K562 (cell line): Measurements from ENCODE around the gene RUNX3. TPM values are rescaled to one million over a fixed set of nuclear protein-coding genes. Genes with fewer than 3 reads are reported as not detected.

Source experiments
- ARID4B ChIP-seq: sonication (generic); formaldehyde crosslinking; IDR thresholded peaks from 2 replicates; pipeline ENCODE4 v1.8.0; 2022; ENCODE audit warnings: mild to moderate bottlenecking, missing genetic modification reagents
- CSDE1 ChIP-seq, 2 experiments: fragments of 450-650 bp; IDR thresholded peaks; 2 replicates each; pipeline ENCODE4 v1.6.1; 2016; ENCODE audit warnings: mild to moderate bottlenecking in 1 of 2
- DPF2 ChIP-seq: fragments of 450-650 bp; IDR thresholded peaks from 2 replicates; pipeline ENCODE4 v1.6.1; 2016
- EP400 ChIP-seq: fragments of 450-650 bp; IDR thresholded peaks from 2 replicates; pipeline ENCODE4 v1.6.1; 2017; ENCODE audit warnings: antibody characterized with exemption, mild to moderate bottlenecking, moderate library complexity
- GATA2 ChIP-seq: sonication (generic); formaldehyde crosslinking; IDR thresholded peaks from 2 replicates; pipeline ENCODE4 v1.4.0; 2020; ENCODE audit warnings: mild to moderate bottlenecking, missing genetic modification reagents
- GTF2E2 ChIP-seq: fragments of 200-800 bp; sonication (Bioruptor generic); IDR thresholded peaks from 2 replicates; pipeline ENCODE4 v1.6.1; 2016; ENCODE audit warnings: missing genetic modification characterization, missing compliant biosample characterization
- HCFC1 ChIP-seq: IDR thresholded peaks from 2 replicates; pipeline ENCODE4 v1.6.1; 2012; ENCODE audit warnings: low read depth, low read length, improper control_type of control experiment
- MAZ ChIP-seq, 2 experiments: fragments of 450-650 bp in 1 of 2; sonication (generic) in 1 of 2; formaldehyde crosslinking; IDR thresholded peaks in 1 of 2; conservative IDR thresholded peaks in 1 of 2; 2 replicates each; pipeline versions ENCODE4 v1.4.0 to v1.5.0; 2020; ENCODE audit warnings: mild to moderate bottlenecking in 1 of 2, missing genetic modification reagents in 1 of 2
- MECOM ChIP-seq: fragments of 250-450 bp; sonication (Bioruptor Pico); IDR thresholded peaks from 2 replicates; pipeline ENCODE4 v1.8.0; 2022; ENCODE audit warnings: inconsistent platforms
- MEIS2 ChIP-seq: fragments of 450-650 bp; IDR thresholded peaks from 2 replicates; pipeline ENCODE4 v1.6.1; 2014; ENCODE audit warnings: mild to moderate bottlenecking; ENCODE audit not compliant: partially characterized antibody
- RBM14 ChIP-seq: fragments of 200-400 bp; formaldehyde crosslinking; IDR thresholded peaks from 2 replicates; pipeline ENCODE4 v1.6.1; 2018; ENCODE audit warnings: low read depth, mild to moderate bottlenecking, low read length, moderate library complexity, borderline replicate concordance; ENCODE audit not compliant: insufficient read depth
- SMAD1 ChIP-seq: fragments of 150-350 bp; IDR thresholded peaks from 2 replicates; pipeline ENCODE4 v1.6.1; 2014; ENCODE audit warnings: low read length, low read depth; ENCODE audit not compliant: partially characterized antibody
- TOE1 ChIP-seq, 2 experiments: fragments of 450-650 bp in 1 of 2; sonication (generic) in 1 of 2; formaldehyde crosslinking in 1 of 2; IDR thresholded peaks; 2 replicates each; pipeline versions ENCODE4 v1.7.1 to v1.8.0; 2016 to 2022; ENCODE audit warnings: borderline replicate concordance in 2 of 2, mild to moderate bottlenecking in 2 of 2, antibody characterized with exemption in 1 of 2, inconsistent platforms in 1 of 2, low read depth in 1 of 2, missing genetic modification reagents in 1 of 2, moderate library complexity in 1 of 2
- TSC22D4 ChIP-seq: fragments of 450-650 bp; IDR thresholded peaks from 2 replicates; pipeline ENCODE4 v1.6.1; 2016; ENCODE audit warnings: missing genetic modification characterization, missing biosample characterization, control low read depth
- VEZF1 ChIP-seq: fragments of 200-800 bp; sonication (Bioruptor generic); IDR thresholded peaks from 2 replicates; pipeline ENCODE4 v1.6.1; 2017; ENCODE audit warnings: missing genetic modification characterization, missing compliant biosample characterization
- ZBTB17 ChIP-seq: fragments of 450-650 bp; formaldehyde crosslinking; IDR thresholded peaks from 2 replicates; pipeline ENCODE4 v1.4.0; 2020; ENCODE audit warnings: mild to moderate bottlenecking
- ZBTB2 ChIP-seq: fragments of 450-650 bp; IDR thresholded peaks from 2 replicates; pipeline ENCODE4 v1.6.1; 2016; ENCODE audit warnings: antibody characterized with exemption
- ZNF175 ChIP-seq: fragments of 200-800 bp; sonication (Bioruptor generic); IDR thresholded peaks from 2 replicates; pipeline ENCODE4 v1.6.1; 2016; ENCODE audit warnings: low read depth, mild to moderate bottlenecking, missing genetic modification characterization, missing compliant biosample characterization
- ZNF239 ChIP-seq: fragments of 250-450 bp; sonication (Bioruptor Pico); IDR thresholded peaks from 2 replicates; pipeline ENCODE4 v1.4.0; 2020; ENCODE audit warnings: mild to moderate bottlenecking
- ZNF655 ChIP-seq: fragments of 250-450 bp; sonication (Bioruptor Pico); IDR thresholded peaks from 2 replicates; pipeline ENCODE4 v1.5.0; 2021
- polyA plus RNA-seq, 8 experiments: library from polyadenylated mRNA; depleted of rRNA in 4 of 8; stranded (reverse) in 5 of 8; unstranded in 3 of 8; fragments of >200 nt; fragmentation: Nextera tagmentation in 2 of 8; fragmentation: Illumina TruSeq in 1 of 8; extraction: Ambion mirVana in 2 of 8; extraction: Trizol in 1 of 8; gene quantifications; 2 replicates each; pipeline versions ENCODE4 v1.2.1 to v1.2.3, GENCODE V29; 2011 to 2014; ENCODE audit warnings: inconsistent platforms in 1 of 8, missing spikeins in 1 of 8
- total RNA-seq, 7 experiments: library from RNA; depleted of rRNA in 6 of 7; stranded (reverse); fragments of >200 nt in 6 of 7; fragmentation: Illumina TruSeq in 2 of 7; extraction: Trizol in 2 of 7; gene quantifications; 2 replicates each; pipeline versions ENCODE4 v1.2.1 to v1.2.3, GENCODE V29; 2011 to 2021; ENCODE audit warnings: low replicate concordance in 1 of 7

The RUNX3 gene
- total and polyA plus RNA-seq, 9 of the 15 experiments (the other 6 are each of a cell fraction or from before 2014, with no cell fraction given), result 0.01 to 0.64 (median 0.09) TPM

- TF ChIP-seq ARID4B (CRISPR knock-in tag) (no peak), MAZ (CRISPR knock-in tag; conservative IDR thresholded peaks at IDR 0.05 in 1 of 2, IDR thresholded peaks at IDR 0.05 in 1 of 2) (peak in 1 of 2 experiments; percentile 54; a peak in 1 of 4 replicates), RBM14 (no peak), ZNF239 (CRISPR knock-in tag) (peak; percentile 53; the same call in 1 of the 2 replicates), DPF2 (peak; percentile 71), HCFC1 (no peak), ZNF175 (CRISPR knock-in tag) (no peak), ZNF655 (CRISPR knock-in tag) (no peak), SMAD1 (no peak), ZBTB17 (CRISPR knock-in tag) (no peak), ZBTB2 (no peak), EP400 (peak; percentile 53; the same call in 1 of the 2 replicates), GTF2E2 (tag) (no peak), CSDE1 (IDR thresholded peaks at IDR 0.05) (no peak), TSC22D4 (tag) (no peak), TOE1 (IDR thresholded peaks at IDR 0.05; ENCODE audit: borderline replicate concordance) (no peak), TOE1 (CRISPR knock-in tag; IDR thresholded peaks at IDR 0.05; ENCODE audit: borderline replicate concordance, low read depth) (no peak), VEZF1 (CRISPR knock-in tag) (peak; percentile 53; the same call in 1 of the 2 replicates), MECOM (CRISPR knock-in tag) (no peak; the same call in 1 of the 2 replicates), MEIS2 (no peak), GATA2 (no peak)
Measured at GRCh38 chr1:24966724-24967346, 36.8 kb upstream of the RUNX3 start (continued).
